IPS-15b (cell line): ENCODE results near the gene ZNF689.

Experiments
- H3K27me3 ChIP-seq: one replicate; pipeline ENCODE4 v1.6.1; 2013; ENCODE audit warnings: low read length; ENCODE audit not compliant: control insufficient read depth, insufficient read depth
- H3K36me3 ChIP-seq: one replicate; pipeline ENCODE4 v1.6.1; 2013; ENCODE audit warnings: low read length; ENCODE audit not compliant: control insufficient read depth, insufficient read depth
- H3K4me1 ChIP-seq: one replicate; pipeline ENCODE4 v1.6.1; 2013; ENCODE audit warnings: mild to moderate bottlenecking, low read length; ENCODE audit not compliant: control insufficient read depth, insufficient read depth
- H3K4me3 ChIP-seq: one replicate; pipeline ENCODE4 v1.5.1; 2013; ENCODE audit warnings: low read depth, low read length
- H3K9ac ChIP-seq: one replicate; pipeline ENCODE4 v1.6.1; 2013; ENCODE audit warnings: low read depth, mild to moderate bottlenecking, low read length
- H3K9me3 ChIP-seq: one replicate; pipeline ENCODE4 v1.6.1; 2013; ENCODE audit warnings: mild to moderate bottlenecking, low read length; ENCODE audit not compliant: control insufficient read depth, insufficient read depth

Gene ZNF689

DNA sequence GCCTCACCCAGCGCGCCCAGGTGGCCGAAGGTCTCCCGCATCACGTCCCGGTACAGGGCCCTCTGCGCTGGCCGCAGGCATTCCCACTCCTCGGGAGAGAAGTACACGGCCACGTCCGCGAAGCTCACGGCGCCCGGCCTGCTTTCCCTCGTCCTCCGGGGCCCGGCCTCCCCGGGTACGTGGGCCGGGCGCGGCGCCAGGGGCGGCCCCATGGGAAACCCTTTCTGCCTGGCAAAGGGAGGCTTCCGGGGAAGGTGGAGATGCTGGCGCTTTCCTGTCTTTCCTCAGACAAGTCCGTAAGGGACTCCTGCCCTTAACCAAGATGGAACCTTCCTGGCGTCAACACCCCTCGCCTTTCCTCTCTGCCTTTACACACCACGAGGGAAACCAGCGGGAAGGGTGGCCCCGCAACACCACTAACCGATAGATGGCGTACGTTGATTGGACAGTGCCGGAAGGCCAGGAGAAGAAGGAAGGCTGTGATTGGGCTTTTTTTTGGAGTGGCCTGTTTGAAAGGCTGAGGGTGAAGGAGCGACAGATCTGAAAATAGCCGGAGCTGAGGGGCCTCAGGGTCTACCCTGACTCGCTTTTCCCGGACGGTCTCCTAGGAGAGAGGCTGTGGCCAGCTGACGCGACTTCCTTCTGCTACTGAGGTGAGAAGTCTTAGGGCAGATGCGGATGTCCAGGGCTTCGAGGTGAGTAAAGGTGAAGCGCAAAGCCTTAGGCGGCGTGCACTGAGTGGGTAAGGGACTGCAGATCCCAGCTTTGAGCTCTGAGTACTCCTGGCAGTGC lies 24.6 kb downstream of the ZNF689 start, which contains the start of gene ZNF785:
TSS of gene ZNF785 (minus strand) at position 298 of the 792 bp plus-strand sequence. CDS start at position 212, 86 bp downstream.
- H3K9me3 ChIP-seq = no peaks in the 10 kb centered on the region
- H3K4me3 ChIP-seq = peak within 1 kb of the TSS; percentile 98
- peak within 1 kb of the TSS; percentile 95 for H3K9ac ChIP-seq
- peaks cover 23% of the 10 kb centered on the region for H3K36me3 ChIP-seq
- no peaks in the 10 kb centered on the region for H3K4me1 ChIP-seq
- H3K27me3 ChIP-seq = no peaks in the 10 kb centered on the region

GRCh38 chr16:30585022-30585399 lies 25.2 kb downstream of the ZNF689 start:
- Histone ChIP-seq H3K27me3 (no peaks in the 10 kb centered on the region), H3K9me3 (no peaks in the 10 kb centered on the region), H3K4me3 (peak overlapping the region; percentile 98), H3K4me1 (no peaks in the 10 kb centered on the region), H3K36me3 (peaks cover 23% of the 10 kb centered on the region), H3K9ac (peak overlapping the region; percentile 94)

DNA sequence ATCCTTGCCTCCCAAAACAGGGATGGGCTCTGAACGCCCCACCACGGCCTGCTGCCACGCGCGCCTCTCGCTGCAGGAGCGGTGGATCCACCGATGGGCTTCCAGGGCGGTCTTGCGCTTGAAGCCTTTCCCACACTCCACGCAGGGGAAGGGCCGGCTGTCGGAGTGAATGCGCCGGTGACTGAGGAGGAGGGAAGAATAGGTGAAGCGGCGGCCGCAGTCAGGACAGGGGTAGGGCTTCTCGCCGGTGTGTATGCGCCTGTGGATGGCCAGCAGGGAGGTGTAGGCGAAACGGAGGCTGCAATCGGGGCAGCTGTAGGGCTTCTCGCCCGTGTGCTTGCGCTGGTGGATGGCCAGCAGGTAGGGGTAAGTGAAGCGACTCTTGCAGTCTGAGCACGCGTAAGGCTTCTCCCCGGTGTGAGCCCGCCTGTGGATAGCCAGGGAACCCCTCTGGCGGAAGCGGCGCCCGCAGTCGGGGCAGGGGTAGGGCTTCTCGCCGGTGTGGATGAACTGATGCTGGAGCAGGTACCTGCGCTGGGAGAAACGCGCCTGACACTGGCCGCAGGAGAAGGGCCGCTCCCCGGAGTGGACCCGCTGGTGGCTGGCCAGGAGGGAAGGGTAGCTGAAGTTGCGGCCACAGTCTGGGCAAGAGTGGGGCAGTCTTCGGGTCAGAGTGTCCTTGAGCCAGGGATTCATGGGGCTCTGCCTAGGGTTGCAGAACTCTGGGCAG lies 27.4 kb downstream of the ZNF689 start:
- no peak overlapping the region for H3K4me3 ChIP-seq
- H3K36me3 ChIP-seq = peaks cover 26% of the 10 kb centered on the region
- H3K4me1 ChIP-seq = no peaks in the 10 kb centered on the region
- H3K27me3 ChIP-seq = no peaks in the 10 kb centered on the region
- H3K9me3 ChIP-seq = no peaks in the 10 kb centered on the region
- H3K9ac ChIP-seq = no peak overlapping the region

- Histone ChIP-seq H3K9ac (no peak overlapping the region), H3K9me3 (no peaks in the 10 kb centered on the region), H3K4me1 (no peaks in the 10 kb centered on the region), H3K4me3 (no peak overlapping the region), H3K27me3 (no peaks in the 10 kb centered on the region), H3K36me3 (peaks cover 26% of the 10 kb centered on the region)
Measured at GRCh38 chr16:30581457-30581856, 28.7 kb downstream of the ZNF689 start.

- no peak overlapping the region for H3K9ac ChIP-seq
- H3K9me3 ChIP-seq = no peaks in the 10 kb centered on the region
- no peak overlapping the region for H3K4me3 ChIP-seq
- peaks cover 2% of the 10 kb centered on the region for H3K4me1 ChIP-seq
- H3K27me3 ChIP-seq = no peaks in the 10 kb centered on the region
- H3K36me3 ChIP-seq = peaks cover 3% of the 10 kb centered on the region
Measured at GRCh38 chr16:30574678-30575077, 35.5 kb downstream of the ZNF689 start.

- Histone ChIP-seq H3K36me3 (no peaks in the 10 kb centered on the region), H3K4me3 (peak within 1 kb of the TSS; percentile 89), H3K9me3 (no peaks in the 10 kb centered on the region), H3K27me3 (no peaks in the 10 kb centered on the region), H3K9ac (peak within 1 kb of the TSS; percentile 83), H3K4me1 (peaks cover 2% of the 10 kb centered on the region)
Measured at GRCh38 chr16:30571445-30572322, 38.5 kb downstream of the ZNF689 start, which contains the start of gene ZNF688. TSS of gene ZNF688 (minus strand) at chr16:30571714. CDS start at chr16:30571629, 85 bp downstream.

GRCh38 chr16:30570636-30571444 lies 39.3 kb downstream of the ZNF689 start:
- peaks cover 2% of the 10 kb centered on the region for H3K4me1 ChIP-seq
- H3K9me3 ChIP-seq = no peaks in the 10 kb centered on the region
- peak overlapping the region; percentile 89 for H3K4me3 ChIP-seq
- no peaks in the 10 kb centered on the region for H3K36me3 ChIP-seq
- peak overlapping the region; percentile 83 for H3K9ac ChIP-seq
- peaks cover 2% of the 10 kb centered on the region for H3K27me3 ChIP-seq

GRCh38 chr16:30569746-30570635 lies 40.2 kb downstream of the ZNF689 start:
- Histone ChIP-seq H3K36me3 (no peaks in the 10 kb centered on the region), H3K4me1 (peaks cover 2% of the 10 kb centered on the region), H3K9me3 (no peaks in the 10 kb centered on the region), H3K4me3 (no peak overlapping the region), H3K27me3 (peaks cover 2% of the 10 kb centered on the region), H3K9ac (no peak overlapping the region)

DNA sequence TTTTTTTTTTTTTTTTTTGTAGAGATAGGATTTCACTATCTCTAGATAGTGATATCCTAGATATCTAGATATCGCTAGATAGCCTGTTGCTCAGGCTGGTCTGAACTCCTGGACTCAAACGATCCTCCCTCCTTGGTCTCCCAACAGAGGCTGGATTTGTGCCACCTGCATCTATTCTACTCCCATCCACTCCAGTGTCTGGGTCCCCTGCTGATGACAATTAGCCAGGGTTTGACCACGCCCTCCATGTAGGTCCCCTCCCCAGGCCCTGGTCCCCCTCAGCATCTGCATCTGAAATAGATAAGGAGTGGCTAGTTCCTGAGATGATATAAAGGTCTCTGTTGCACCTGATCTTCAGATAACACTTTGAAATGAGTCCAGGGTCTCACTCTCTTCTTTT lies 40.9 kb downstream of the ZNF689 start:
- Histone ChIP-seq H3K36me3 (no peaks in the 10 kb centered on the region), H3K4me1 (peaks cover 2% of the 10 kb centered on the region), H3K9ac (no peak overlapping the region), H3K4me3 (no peak overlapping the region), H3K27me3 (peaks cover 2% of the 10 kb centered on the region), H3K9me3 (no peaks in the 10 kb centered on the region)

GRCh38 chr16:30567991-30568638 lies 42.1 kb downstream of the ZNF689 start:
- H3K27me3 ChIP-seq = peaks cover 2% of the 10 kb centered on the region
- H3K36me3 ChIP-seq = no peaks in the 10 kb centered on the region
- H3K9me3 ChIP-seq = no peaks in the 10 kb centered on the region
- H3K4me1 ChIP-seq = peaks cover 2% of the 10 kb centered on the region
- no peak overlapping the region for H3K4me3 ChIP-seq
- no peak overlapping the region for H3K9ac ChIP-seq
